Epithelial cell of proximal tubule (primary cell): Measurements from ENCODE around the gene PDZD4. TPM values are rescaled to one million over a fixed set of nuclear protein-coding genes. Genes with fewer than 3 reads are reported as not detected.
A peak's percentile ranks its signal among the peaks of the same experiment; 100 is the strongest.

Source experiments
- DNase-seq: peaks from one replicate; pipeline ENCODE4 v3.0.0-alpha.2; 2011; ENCODE audit warnings: low read depth
- H3K4me3 ChIP-seq: 2 replicates; pipeline ENCODE4 v1.5.1; 2011; ENCODE audit warnings: low read depth, mild to moderate bottlenecking, low read length
- CTCF ChIP-seq: conservative IDR thresholded peaks from 2 replicates; pipeline ENCODE4 v1.5.1; 2012; ENCODE audit warnings: low read depth, mild to moderate bottlenecking, low read length
- total RNA-seq: library from RNA; depleted of rRNA; stranded (reverse); fragments of >200 nt; gene quantifications from 2 replicates; pipeline ENCODE4 v1.2.3, GENCODE V29; 2015

The PDZD4 gene
- total RNA-seq, 1 donor from 2014 or later, result 0.17 TPM

GRCh38 chrX:153801669-153802068, 28.7 kb downstream of the PDZD4 start:
- no peak overlapping the region for H3K4me3 ChIP-seq
- no peak for DNase-seq
- TF ChIP-seq CTCF, result no peak

- no peak for DNase-seq
- no peak overlapping the region for H3K4me3 ChIP-seq
- no peak for TF ChIP-seq CTCF
Measured at GRCh38 chrX:153800746-153801145, 29.6 kb downstream of the PDZD4 start.

GRCh38 chrX:153800177-153800722, 30.1 kb downstream of the PDZD4 start:
- no peak for DNase-seq
- TF ChIP-seq CTCF, result no peak
- H3K4me3 ChIP-seq, result no peak overlapping the region

GRCh38 chrX:153799326-153799725, 31.0 kb downstream of the PDZD4 start:
- TF ChIP-seq CTCF, result no peak
- no peak for DNase-seq
- H3K4me3 ChIP-seq, result no peak overlapping the region

GRCh38 chrX:153797415-153798015, 32.8 kb downstream of the PDZD4 start:
- DNase-seq, result no peak
- no peak overlapping the region for H3K4me3 ChIP-seq
- TF ChIP-seq CTCF, result no peak

GRCh38 chrX:153794897-153795816, 35.2 kb downstream of the PDZD4 start:
- peak overlapping the region; percentile 69 for H3K4me3 ChIP-seq
- DNase-seq, result no peak
- TF ChIP-seq CTCF, result no peak
